ENCODE measurements around the gene ZCCHC14. TPM values are rescaled to one million over a fixed set of nuclear protein-coding genes. Genes with fewer than 3 reads are reported as not detected.
"Not testable (repeated sequence)": the region's sequence is repeated elsewhere in the genome, so short reads cannot be mapped to it uniquely, and the experiment has no call there.

The ZCCHC14 gene
- total RNA-seq, 2 donors from 2014 or later = 21.7 to 28.8 TPM

GRCh38 chr16:87406495-87407088 lies 86.2 kb downstream of the ZCCHC14 start:
- DNase-seq (ENCODE audit: low spot score) = peak; percentile 40
- intact Hi-C loops (cut with DNase I) = no loop called here

- intact Hi-C loops (cut with DNase I) = no loop called here
- peak; percentile 74 for DNase-seq (ENCODE audit: low spot score)
Observed at GRCh38 chr16:87404764-87405625, 87.8 kb downstream of the ZCCHC14 start.

- intact Hi-C loops (cut with DNase I) = no loop called here
- no peak for DNase-seq (ENCODE audit: low spot score)
Observed at GRCh38 chr16:87395181-87395842, 97.5 kb downstream of the ZCCHC14 start.

- DNase-seq (ENCODE audit: low spot score) = no peak
- intact Hi-C loops (cut with DNase I) = no loop called here
Observed at GRCh38 chr16:87393680-87394055, 99.2 kb downstream of the ZCCHC14 start.

GRCh38 chr16:87392821-87393679 lies 99.8 kb downstream of the ZCCHC14 start:
- no peak for DNase-seq (ENCODE audit: low spot score)
- intact Hi-C loops (cut with DNase I) = no loop called here

GRCh38 chr16:87391950-87392820 lies 100.6 kb downstream of the ZCCHC14 start, which contains the start of gene MAP1LC3B:
TSS of gene MAP1LC3B (plus strand) at chr16:87392336. CDS start at chr16:87392428, 92 bp downstream.
- peak; percentile 99 for DNase-seq (ENCODE audit: low spot score)
- intact Hi-C loops (cut with DNase I) = no loop called here

- intact Hi-C loops (cut with DNase I) = no loop called here
- peak; percentile 93 for DNase-seq (ENCODE audit: low spot score)
Observed at GRCh38 chr16:87391324-87391949, 101.4 kb downstream of the ZCCHC14 start.

- no peak for DNase-seq (ENCODE audit: low spot score)
- intact Hi-C loops (cut with DNase I) = no loop called here
Observed at GRCh38 chr16:87390641-87391323, 102.0 kb downstream of the ZCCHC14 start.

GRCh38 chr16:87389914-87390313 lies 102.9 kb downstream of the ZCCHC14 start:
- DNase-seq (ENCODE audit: low spot score) = not testable (repeated sequence)
- intact Hi-C loops (cut with DNase I) = loop anchor here in 1 of 2 donors (10.0 kb wide), 1 partner anchor 805 kb away; no protein-coding TSS in a partner anchor

GRCh38 chr16:87389245-87389644 lies 103.6 kb downstream of the ZCCHC14 start:
- intact Hi-C loops (cut with DNase I) = loop anchor here in 1 of 2 donors (10.0 kb wide), 1 partner anchor 804 kb away; no protein-coding TSS in a partner anchor

GRCh38 chr16:87388818-87389134 lies 104.0 kb downstream of the ZCCHC14 start:
- intact Hi-C loops (cut with DNase I) = loop anchor here in 1 of 2 donors (10.0 kb wide), 1 partner anchor 804 kb away; no protein-coding TSS in a partner anchor
- no peak for DNase-seq (ENCODE audit: low spot score)

More at GRCh38 chr16:87389245-87389644, 103.6 kb downstream of the ZCCHC14 start:
- DNase-seq (ENCODE audit: low spot score) = no peak

GRCh38 chr16:87387942-87388817 lies 104.6 kb downstream of the ZCCHC14 start:
- DNase-seq (ENCODE audit: low spot score) = peak; percentile 96
- intact Hi-C loops (cut with DNase I) = loop anchor here in 1 of 2 donors (10.0 kb wide), 1 partner anchor 803 kb away; no protein-coding TSS in a partner anchor

- not testable (repeated sequence) for DNase-seq (ENCODE audit: low spot score)
- intact Hi-C loops (cut with DNase I) = loop anchor here in 1 of 2 donors (10.0 kb wide), 1 partner anchor 800 kb away; no protein-coding TSS in a partner anchor
Observed at GRCh38 chr16:87384875-87385167, 108.0 kb downstream of the ZCCHC14 start.

GRCh38 chr16:87384162-87384874 lies 108.5 kb downstream of the ZCCHC14 start:
- peak; percentile 91 for DNase-seq (ENCODE audit: low spot score)
- intact Hi-C loops (cut with DNase I) = loop anchor here in 1 of 2 donors (10.0 kb wide), 1 partner anchor 800 kb away; no protein-coding TSS in a partner anchor

- intact Hi-C loops (cut with DNase I) = loop anchor here in 1 of 2 donors (10.0 kb wide), 1 partner anchor 799 kb away; no protein-coding TSS in a partner anchor
- peak; percentile 97 for DNase-seq (ENCODE audit: low spot score)
Observed at GRCh38 chr16:87383505-87384161, 109.2 kb downstream of the ZCCHC14 start, which contains the start of gene FBXO31. TSS of gene FBXO31 (minus strand) at chr16:87383776. CDS start at chr16:87383744, 32 bp downstream.
